Esophagus squamous epithelium (tissue), 4 donors: ENCODE measurements around the gene XPA.

Source experiments
- POLR2A ChIP-seq, 4 donors: fragments of 450-650 bp; IDR thresholded peaks; one replicate each; pipeline ENCODE4 v1.6.1; 2017; ENCODE audit warnings: antibody characterized with exemption in 4 of 4, mild to moderate bottlenecking in 4 of 4, moderate library complexity in 3 of 4
- TF ChIP-seq, protein P1 (sequence below), 6 experiments: fragments of 450-650 bp in 4 of 6; fragments of 200-600 bp in 2 of 6; sonication (generic) in 2 of 6; IDR thresholded peaks; one replicate each; pipeline ENCODE4 v1.5.1; 2016 to 2019; ENCODE audit warnings: antibody characterized with exemption in 6 of 6, mild to moderate bottlenecking in 4 of 6, moderate library complexity in 4 of 6

DNA sequence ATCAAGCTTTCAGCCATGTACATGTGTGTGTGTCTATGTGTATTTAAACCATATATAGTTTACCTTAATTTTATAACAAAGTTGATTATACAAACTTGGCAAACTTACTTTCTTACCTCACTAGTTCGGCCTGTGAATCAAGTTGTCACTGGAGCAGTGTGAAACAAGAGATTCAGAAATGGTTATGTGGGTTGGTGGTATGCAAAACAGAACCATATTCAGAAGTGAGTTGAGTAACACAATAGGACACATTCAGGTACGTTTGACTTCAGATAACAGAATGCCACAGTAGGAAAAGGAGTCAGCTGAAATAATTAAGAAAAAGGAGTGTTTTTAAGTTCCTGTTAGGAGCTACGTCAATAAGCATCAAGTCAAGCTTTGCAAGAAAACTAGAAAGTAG, 21.5 kb downstream of the XPA start:
- TF ChIP-seq, protein P1, sequence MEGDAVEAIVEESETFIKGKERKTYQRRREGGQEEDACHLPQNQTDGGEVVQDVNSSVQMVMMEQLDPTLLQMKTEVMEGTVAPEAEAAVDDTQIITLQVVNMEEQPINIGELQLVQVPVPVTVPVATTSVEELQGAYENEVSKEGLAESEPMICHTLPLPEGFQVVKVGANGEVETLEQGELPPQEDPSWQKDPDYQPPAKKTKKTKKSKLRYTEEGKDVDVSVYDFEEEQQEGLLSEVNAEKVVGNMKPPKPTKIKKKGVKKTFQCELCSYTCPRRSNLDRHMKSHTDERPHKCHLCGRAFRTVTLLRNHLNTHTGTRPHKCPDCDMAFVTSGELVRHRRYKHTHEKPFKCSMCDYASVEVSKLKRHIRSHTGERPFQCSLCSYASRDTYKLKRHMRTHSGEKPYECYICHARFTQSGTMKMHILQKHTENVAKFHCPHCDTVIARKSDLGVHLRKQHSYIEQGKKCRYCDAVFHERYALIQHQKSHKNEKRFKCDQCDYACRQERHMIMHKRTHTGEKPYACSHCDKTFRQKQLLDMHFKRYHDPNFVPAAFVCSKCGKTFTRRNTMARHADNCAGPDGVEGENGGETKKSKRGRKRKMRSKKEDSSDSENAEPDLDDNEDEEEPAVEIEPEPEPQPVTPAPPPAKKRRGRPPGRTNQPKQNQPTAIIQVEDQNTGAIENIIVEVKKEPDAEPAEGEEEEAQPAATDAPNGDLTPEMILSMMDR (IDR thresholded peaks at IDR 0.05) = no peak
- TF ChIP-seq POLR2A (IDR thresholded peaks at IDR 0.05) = no peak
